GM23338 (cell line): ENCODE measurements around the gene NDOR1. TPM values are rescaled to one million over a fixed set of nuclear protein-coding genes. Genes with fewer than 3 reads are reported as not detected.

Experiments
- ATAC-seq: fragments of 200-7000 bp; cut with Tn5 transposase; 3 replicates; pipeline ENCODE4 v1.9.1; 2020
- DNase-seq: peaks from one replicate; pipeline ENCODE4 v3.0.0-alpha.2; 2015; ENCODE audit warnings: low spot score
- H2AFZ ChIP-seq: fragments of 200-600 bp; sonication (generic); 2 replicates; pipeline ENCODE4 v1.8.0; 2016; ENCODE audit warnings: antibody characterized with exemption, mild to moderate bottlenecking, moderate library complexity
- H3F3A ChIP-seq: fragments of 200-600 bp; sonication (generic); replicated peaks from 2 replicates; pipeline ENCODE4 v1.8.0; 2017; ENCODE audit warnings: antibody characterized with exemption, mixed run types, low read depth
- H3K27ac ChIP-seq: fragments of 200-600 bp; sonication (generic); 2 replicates; pipeline ENCODE4 v1.6.1; 2016; ENCODE audit warnings: low read depth
- H3K27me3 ChIP-seq: fragments of 200-600 bp; sonication (generic); 2 replicates; pipeline ENCODE4 v1.8.0; 2016; ENCODE audit warnings: mild to moderate bottlenecking, mixed run types, moderate library complexity; ENCODE audit not compliant: insufficient read depth
- H3K36me3 ChIP-seq: fragments of 200-600 bp; sonication (generic); 2 replicates; pipeline ENCODE4 v1.8.0; 2016; ENCODE audit warnings: mild to moderate bottlenecking; ENCODE audit not compliant: insufficient read depth
- H3K4me1 ChIP-seq: fragments of 200-600 bp; sonication (generic); 2 replicates; pipeline ENCODE4 v1.8.0; 2016; ENCODE audit warnings: mild to moderate bottlenecking, moderate library complexity; ENCODE audit not compliant: insufficient read depth
- H3K4me2 ChIP-seq: fragments of 200-600 bp; sonication (generic); 2 replicates; pipeline ENCODE4 v1.7.1; 2017; ENCODE audit warnings: mixed run types
- H3K4me3 ChIP-seq: fragments of 200-600 bp; sonication (generic); 2 replicates; pipeline ENCODE4 v1.6.1; 2016; ENCODE audit warnings: mixed run types
- H3K79me2 ChIP-seq: fragments of 200-600 bp; sonication (generic); replicated peaks from 2 replicates; pipeline ENCODE4 v1.8.0; 2017; ENCODE audit warnings: mild to moderate bottlenecking; ENCODE audit not compliant: insufficient read depth
- H3K9me2 ChIP-seq: fragments of 200-600 bp; sonication (generic); 2 replicates; pipeline ENCODE4 v1.8.0; 2017; ENCODE audit not compliant: insufficient read depth
- H4K20me1 ChIP-seq: fragments of 200-600 bp; sonication (generic); replicated peaks from 2 replicates; pipeline ENCODE4 v1.8.0; 2017; ENCODE audit warnings: mild to moderate bottlenecking; ENCODE audit not compliant: insufficient read depth
- H3K27ac Mint-ChIP-seq: 2 replicates; pipeline ENCODE4 v1.8.0; 2020; ENCODE audit warnings: inconsistent platforms, mild to moderate bottlenecking, moderate library complexity, mixed read lengths
- H3K27me3 Mint-ChIP-seq: 3 replicates; pipeline ENCODE4 v1.8.0; 2022; ENCODE audit warnings: low read depth, mild to moderate bottlenecking, moderate library complexity, mixed read lengths, inconsistent platforms; ENCODE audit not compliant: insufficient read depth, poor library complexity
- H3K36me3 Mint-ChIP-seq: 3 replicates; pipeline ENCODE4 v1.8.0; 2021; ENCODE audit warnings: low read depth, mild to moderate bottlenecking, inconsistent platforms, moderate library complexity, mixed read lengths
- H3K4me1 Mint-ChIP-seq: 3 replicates; pipeline ENCODE4 v1.8.0; 2020; ENCODE audit warnings: mild to moderate bottlenecking, inconsistent platforms, mixed read lengths
- H3K4me3 Mint-ChIP-seq: 3 replicates; pipeline ENCODE4 v1.8.0; 2021; ENCODE audit warnings: moderate library complexity, mild to moderate bottlenecking, inconsistent platforms, mixed read lengths
- H3K9me3 Mint-ChIP-seq: 3 replicates; pipeline ENCODE4 v1.8.0; 2020; ENCODE audit warnings: moderate library complexity, mild to moderate bottlenecking, inconsistent platforms, mixed read lengths
- CREB1 ChIP-seq: fragments of 250-450 bp; sonication (Bioruptor Pico); IDR thresholded peaks from 2 replicates; pipeline ENCODE4 v1.5.0; 2020; ENCODE audit warnings: low read depth, mild to moderate bottlenecking, moderate library complexity
- CTCF ChIP-seq, 2 experiments: fragments of 200-600 bp in 1 of 2; sonication (generic) in 1 of 2; conservative IDR thresholded peaks; 2 replicates each; pipeline versions ENCODE4 v1.5.1 to v1.6.1; 2016 to 2017; ENCODE audit warnings: antibody characterized with exemption in 2 of 2, low read depth in 2 of 2, mild to moderate bottlenecking in 2 of 2, moderate library complexity in 1 of 2
- ETS1 ChIP-seq: IDR thresholded peaks from 2 replicates; pipeline ENCODE4 v1.6.1; 2016; ENCODE audit warnings: antibody characterized with exemption
- EZH2 ChIP-seq: fragments of 200-600 bp; sonication (generic); IDR thresholded peaks from one replicate; pipeline ENCODE4 v1.8.0; 2017; ENCODE audit warnings: antibody characterized with exemption, mild to moderate bottlenecking, low read depth; ENCODE audit not compliant: unreplicated experiment
- EZH2phosphoT487 ChIP-seq: fragments of 200-600 bp; sonication (generic); IDR thresholded peaks from one replicate; pipeline ENCODE4 v1.8.1; 2018; ENCODE audit warnings: antibody characterized with exemption; ENCODE audit not compliant: unreplicated experiment
- JUNB ChIP-seq: IDR thresholded peaks from one replicate; pipeline ENCODE4 v1.6.1; 2016; ENCODE audit warnings: antibody characterized with exemption; ENCODE audit not compliant: unreplicated experiment
- NANOG ChIP-seq: IDR thresholded peaks from 2 replicates; pipeline ENCODE4 v1.6.1; 2016; ENCODE audit warnings: antibody characterized with exemption, borderline replicate concordance
- POLR2AphosphoS5 ChIP-seq: IDR thresholded peaks from 2 replicates; pipeline ENCODE4 v1.6.1; 2016; ENCODE audit warnings: antibody characterized with exemption, low read depth
- REST ChIP-seq: IDR thresholded peaks from one replicate; pipeline ENCODE4 v1.6.1; 2018; ENCODE audit warnings: antibody characterized with exemption; ENCODE audit not compliant: unreplicated experiment
- STAT1 ChIP-seq: IDR thresholded peaks from one replicate; pipeline ENCODE4 v1.6.1; 2016; ENCODE audit warnings: antibody characterized with exemption; ENCODE audit not compliant: unreplicated experiment
- ZNF114 ChIP-seq: fragments of 250-450 bp; sonication (Bioruptor Pico); IDR thresholded peaks from 2 replicates; pipeline ENCODE4 v1.5.0; 2020; ENCODE audit warnings: mild to moderate bottlenecking, moderate library complexity
- ZNF331 ChIP-seq: fragments of 250-450 bp; sonication (Bioruptor Pico); IDR thresholded peaks from 2 replicates; pipeline ENCODE4 v1.5.0; 2020; ENCODE audit warnings: low read depth, mild to moderate bottlenecking, moderate library complexity
- polyA plus RNA-seq: library from polyadenylated mRNA; unstranded; fragments of >200 nt; fragmentation: Nextera tagmentation; extraction: Ambion mirVana; gene quantifications from 2 replicates; pipeline ENCODE4 v1.2.1, GENCODE V29; 2016
- total RNA-seq: library from RNA; depleted of rRNA; stranded (reverse); fragments of >200 nt; shearing (Covaris generic); gene quantifications from 2 replicates; pipeline ENCODE4 v1.2.3, GENCODE V29; 2014

The NDOR1 gene
- total and polyA plus RNA-seq, 2 experiments from 2014 or later, result 19.4 to 38.1 TPM

- Histone ChIP-seq H3K27ac (no peak within 1 kb of the TSS), H3K79me2 (no peaks in the 10 kb centered on the region), H3K4me3 (peak within 1 kb of the TSS; percentile 94), H3K36me3 (no peaks in the 10 kb centered on the region), H3K4me1 (no peaks in the 10 kb centered on the region; the same call in 1 of the 2 replicates), H2AFZ (no peak within 1 kb of the TSS), H4K20me1 (no peaks in the 10 kb centered on the region), H3K27me3 (peaks cover 9% of the 10 kb centered on the region; the same call in 1 of the 2 replicates), H3F3A (0 out of 2 replicates have a peak, but pooled peaks cover 6% of the 10 kb centered on the region), H3K9me2 (no peaks in the 10 kb centered on the region), H3K4me2 (peak within 1 kb of the TSS; percentile 99)
- ATAC-seq, result no peak
- H3K27me3 Mint-ChIP-seq, result peaks cover 3% of the 10 kb centered on the region
- no peak within 1 kb of the TSS for H3K27ac Mint-ChIP-seq
- no peak for DNase-seq
- H3K4me1 Mint-ChIP-seq, result peaks cover 2% of the 10 kb centered on the region; the same call in 2 of the 3 replicates
- peak within 1 kb of the TSS; percentile 70 for H3K4me3 Mint-ChIP-seq
- TF ChIP-seq REST (no peak), EZH2 (no peak), NANOG (no peak), POLR2AphosphoS5 (no peak), JUNB (no peak), ZNF331 (no peak), STAT1 (no peak), ETS1 (no peak), EZH2phosphoT487 (no peak), CTCF (conservative IDR thresholded peaks at IDR 0.05; ENCODE audit: low read depth in 2 of 2) (no peak), CREB1 (CRISPR knock-in tag) (no peak), ZNF114 (CRISPR knock-in tag) (no peak)
- H3K9me3 Mint-ChIP-seq, result no peaks in the 10 kb centered on the region
- no peaks in the 10 kb centered on the region for H3K36me3 Mint-ChIP-seq
Measured at GRCh38 chr9:137224830-137225694, 19.6 kb downstream of the NDOR1 start, which contains the start of gene CYSRT1. CYSRT1 (plus strand) TSS chr9:137225174; CDS start chr9:137225622, 448 bp downstream.
